HAP-1 (cell line): ENCODE data around the gene CRACR2B.

Experiments used
- DNase-seq, 2 experiments: peaks; one replicate each; pipeline ENCODE4 v3.0.0-alpha.2; 2016 to 2020; ENCODE audit warnings: low spot score in 2 of 2
- H3K27me3 ChIP-seq: fragments of 250-450 bp; sonication (Bioruptor Pico); 2 replicates; pipeline ENCODE4 v1.5.1; 2020; ENCODE audit warnings: low read depth, mild to moderate bottlenecking, moderate library complexity
- H3K36me3 ChIP-seq: fragments of 250-450 bp; sonication (Bioruptor Pico); replicated peaks from 2 replicates; pipeline ENCODE4 v1.5.1; 2020; ENCODE audit warnings: mild to moderate bottlenecking
- H3K4me1 ChIP-seq: fragments of 250-450 bp; sonication (Bioruptor Pico); 2 replicates; pipeline ENCODE4 v1.5.1; 2020; ENCODE audit warnings: mild to moderate bottlenecking
- H3K4me3 ChIP-seq: fragments of 250-450 bp; sonication (Bioruptor Pico); 2 replicates; pipeline ENCODE4 v1.5.1; 2020; ENCODE audit warnings: mild to moderate bottlenecking, moderate library complexity
- H3K9me3 ChIP-seq: fragments of 250-450 bp; sonication (Bioruptor Pico); 2 replicates; pipeline ENCODE4 v1.5.1; 2020; ENCODE audit warnings: mild to moderate bottlenecking, moderate library complexity
- in situ Hi-C: fragments of 300-500 bp; cut with MboI; formaldehyde crosslinking; loops from 3 replicates; pipeline ENCODE4 v1.14.3; 2020; ENCODE audit warnings: low sequenced_read_pairs, inconsistent platforms, mixed read lengths

CRACR2B gene

GRCh38 chr11:860234-861104 is 32.8 kb downstream of the CRACR2B start:
- H3K27me3 ChIP-seq, result no peaks in the 10 kb centered on the region
- no peaks in the 10 kb centered on the region for H3K9me3 ChIP-seq
- in situ Hi-C loops, result no loop called here
- DNase-seq, result no peak
- peaks cover 23% of the 10 kb centered on the region for H3K4me1 ChIP-seq
- no peak overlapping the region for H3K4me3 ChIP-seq
- H3K36me3 ChIP-seq, result peaks cover 15% of the 10 kb centered on the region

DNA sequence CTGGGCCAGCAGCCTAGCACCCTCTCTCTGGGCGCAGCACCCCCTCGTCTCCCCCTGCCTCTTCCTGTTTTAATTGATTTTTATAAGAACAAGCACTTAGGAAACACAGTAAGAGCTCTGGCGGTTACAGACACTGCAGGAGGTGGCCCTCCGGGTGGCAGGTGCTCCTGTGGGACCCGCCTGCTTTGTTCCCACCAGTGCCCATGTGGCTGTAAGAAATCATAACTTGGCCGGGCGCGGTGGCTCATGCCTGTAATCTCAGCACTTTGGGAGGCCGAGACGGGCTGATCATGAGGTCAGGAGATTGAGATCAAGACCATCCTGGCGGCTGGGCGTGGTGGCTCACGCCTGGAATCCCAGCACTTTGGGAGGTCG is 33.4 kb downstream of the CRACR2B start:
- Histone ChIP-seq H3K36me3 (peaks cover 20% of the 10 kb centered on the region), H3K4me1 (peaks cover 23% of the 10 kb centered on the region), H3K9me3 (no peaks in the 10 kb centered on the region), H3K4me3 (no peak overlapping the region), H3K27me3 (no peaks in the 10 kb centered on the region)
- no peak for DNase-seq
- in situ Hi-C loops, result no loop called here

DNA sequence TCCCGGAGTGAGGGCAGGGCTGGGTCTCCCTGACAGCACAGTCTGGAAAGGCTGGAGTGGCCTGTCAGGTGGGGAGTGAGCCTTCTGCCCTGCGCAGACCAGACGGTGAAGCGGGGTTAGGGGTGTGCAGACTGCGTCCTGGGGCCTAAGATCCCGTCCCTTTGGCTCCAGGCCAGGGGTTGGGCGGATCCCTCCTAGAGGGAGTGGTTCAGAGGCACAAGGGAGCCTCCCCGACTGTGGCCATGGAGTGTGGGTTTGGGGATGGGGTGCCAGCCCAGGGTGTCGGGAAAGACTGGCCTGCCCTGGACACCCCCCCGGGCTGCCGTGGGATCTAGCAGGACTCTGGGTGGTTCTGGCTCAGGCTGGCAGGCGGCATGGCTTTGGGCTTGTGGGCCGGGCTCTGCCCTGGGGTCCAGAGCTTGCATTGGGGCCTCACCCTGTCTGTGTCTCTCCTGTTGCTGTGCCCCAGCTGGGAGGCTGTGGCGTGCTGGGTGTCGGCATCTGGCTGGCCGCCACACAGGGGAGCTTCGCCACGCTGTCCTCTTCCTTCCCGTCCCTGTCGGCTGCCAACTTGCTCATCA is 34.5 kb downstream of the CRACR2B start:
- Histone ChIP-seq H3K36me3 (peaks cover 29% of the 10 kb centered on the region), H3K4me1 (peaks cover 23% of the 10 kb centered on the region), H3K27me3 (no peaks in the 10 kb centered on the region), H3K9me3 (no peaks in the 10 kb centered on the region), H3K4me3 (no peak overlapping the region)
- DNase-seq, result peak in 1 of 2 experiments; percentile 83
- in situ Hi-C loops, result no loop called here

DNA sequence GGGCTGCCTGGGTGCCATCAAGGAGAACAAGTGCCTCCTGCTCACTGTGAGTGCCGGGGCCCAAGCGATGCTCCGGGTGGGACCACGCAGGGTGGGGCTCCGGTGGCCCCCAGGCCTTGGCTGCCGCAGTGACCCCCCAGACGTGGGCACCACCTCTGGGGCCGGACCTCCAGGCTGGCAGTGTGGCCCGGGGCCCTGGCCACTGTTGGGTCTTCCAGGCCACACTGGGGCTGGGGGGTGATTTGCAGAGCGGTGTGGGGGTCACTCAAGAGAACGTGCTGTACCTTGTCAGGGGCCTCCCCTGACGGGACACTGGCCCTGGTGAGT is 34.9 kb downstream of the CRACR2B start:
- Histone ChIP-seq H3K4me3 (no peak overlapping the region), H3K36me3 (peaks cover 29% of the 10 kb centered on the region), H3K9me3 (no peaks in the 10 kb centered on the region), H3K4me1 (peaks cover 23% of the 10 kb centered on the region), H3K27me3 (no peaks in the 10 kb centered on the region)
- in situ Hi-C loops, result no loop called here
- no peak for DNase-seq

DNA sequence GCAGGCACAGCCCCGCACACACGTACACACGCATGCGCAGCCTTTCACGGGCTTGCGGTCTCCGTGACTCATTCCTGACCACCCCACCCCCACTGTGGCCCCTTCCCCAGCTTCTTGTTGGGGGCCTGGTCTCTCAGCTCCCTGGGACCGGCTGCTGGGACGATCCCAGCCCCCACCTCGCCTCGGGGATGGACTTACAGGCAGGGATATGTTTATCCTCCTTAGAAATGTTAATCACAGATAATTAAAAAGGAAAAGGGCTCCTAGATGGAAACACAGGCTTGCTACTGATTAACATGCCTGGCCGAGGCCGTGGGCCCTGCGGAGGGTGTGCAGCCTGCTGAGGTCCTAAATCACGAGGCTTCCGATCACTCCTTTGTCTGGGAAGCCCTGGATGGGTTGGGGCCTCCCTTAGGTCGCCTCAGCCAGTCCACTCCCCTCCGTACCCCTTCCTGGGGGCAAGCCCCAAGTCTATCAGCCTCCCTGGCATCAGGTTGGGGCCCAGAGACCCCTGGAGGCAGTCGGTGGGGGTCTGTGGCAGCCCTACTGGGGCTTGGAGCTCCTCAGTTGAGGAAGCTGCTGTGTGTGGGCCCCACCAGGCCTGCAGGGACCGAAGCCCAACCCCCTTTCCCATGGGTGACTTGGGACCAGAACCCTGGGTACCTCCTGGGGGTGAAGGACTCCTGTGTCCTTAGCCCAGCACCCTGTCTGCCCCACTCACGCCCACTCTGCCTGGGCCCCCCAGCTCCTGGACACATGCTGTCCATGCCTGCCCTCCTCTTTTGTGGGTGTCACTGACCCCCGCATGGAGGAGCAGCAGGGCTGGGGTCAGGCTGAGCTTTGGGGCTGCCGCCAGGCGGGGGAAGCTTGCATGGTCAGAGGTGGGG is 35.5 kb downstream of the CRACR2B start:
- Histone ChIP-seq H3K9me3 (no peaks in the 10 kb centered on the region), H3K4me3 (no peak overlapping the region), H3K36me3 (peaks cover 29% of the 10 kb centered on the region), H3K27me3 (no peaks in the 10 kb centered on the region), H3K4me1 (peaks cover 23% of the 10 kb centered on the region)
- DNase-seq, result peak; percentile 88 to 92
- in situ Hi-C loops, result no loop called here

- in situ Hi-C loops, result no loop called here
- peaks cover 34% of the 10 kb centered on the region for H3K36me3 ChIP-seq
- no peak for DNase-seq
- H3K4me3 ChIP-seq, result no peak overlapping the region
- peaks cover 23% of the 10 kb centered on the region for H3K4me1 ChIP-seq
- no peaks in the 10 kb centered on the region for H3K9me3 ChIP-seq
- no peaks in the 10 kb centered on the region for H3K27me3 ChIP-seq
Measured at GRCh38 chr11:863910-864827, 36.5 kb downstream of the CRACR2B start.

GRCh38 chr11:864898-865297 is 37.2 kb downstream of the CRACR2B start:
- no peak for DNase-seq
- H3K9me3 ChIP-seq, result no peaks in the 10 kb centered on the region
- H3K4me1 ChIP-seq, result peaks cover 23% of the 10 kb centered on the region
- no peaks in the 10 kb centered on the region for H3K27me3 ChIP-seq
- no peak overlapping the region for H3K4me3 ChIP-seq
- H3K36me3 ChIP-seq, result peaks cover 35% of the 10 kb centered on the region
- in situ Hi-C loops, result no loop called here

GRCh38 chr11:865462-866430 is 38.0 kb downstream of the CRACR2B start:
- peaks cover 23% of the 10 kb centered on the region for H3K4me1 ChIP-seq
- no peak overlapping the region for H3K4me3 ChIP-seq
- H3K27me3 ChIP-seq, result no peaks in the 10 kb centered on the region
- DNase-seq, result no peak
- peaks cover 35% of the 10 kb centered on the region for H3K36me3 ChIP-seq
- in situ Hi-C loops, result no loop called here
- H3K9me3 ChIP-seq, result no peaks in the 10 kb centered on the region

- H3K27me3 ChIP-seq, result no peaks in the 10 kb centered on the region
- DNase-seq, result no peak
- no peak overlapping the region for H3K4me3 ChIP-seq
- H3K9me3 ChIP-seq, result no peaks in the 10 kb centered on the region
- in situ Hi-C loops, result no loop called here
- H3K36me3 ChIP-seq, result peaks cover 35% of the 10 kb centered on the region
- peaks cover 23% of the 10 kb centered on the region for H3K4me1 ChIP-seq
Measured at GRCh38 chr11:866481-866880, 38.8 kb downstream of the CRACR2B start.

- H3K36me3 ChIP-seq, result peaks cover 35% of the 10 kb centered on the region
- H3K4me1 ChIP-seq, result peaks cover 12% of the 10 kb centered on the region
- no peaks in the 10 kb centered on the region for H3K9me3 ChIP-seq
- H3K4me3 ChIP-seq, result no peak overlapping the region
- DNase-seq, result no peak
- no peaks in the 10 kb centered on the region for H3K27me3 ChIP-seq
- in situ Hi-C loops, result no loop called here
Measured at GRCh38 chr11:867856-868358, 40.2 kb downstream of the CRACR2B start.

GRCh38 chr11:868394-868793 is 40.7 kb downstream of the CRACR2B start:
- H3K27me3 ChIP-seq, result no peaks in the 10 kb centered on the region
- in situ Hi-C loops, result no loop called here
- H3K4me3 ChIP-seq, result no peak overlapping the region
- H3K36me3 ChIP-seq, result peaks cover 33% of the 10 kb centered on the region
- no peak for DNase-seq
- H3K4me1 ChIP-seq, result peaks cover 7% of the 10 kb centered on the region
- H3K9me3 ChIP-seq, result no peaks in the 10 kb centered on the region

GRCh38 chr11:868802-869201 is 41.1 kb downstream of the CRACR2B start:
- no peak for DNase-seq
- peaks cover 3% of the 10 kb centered on the region; the same call in 1 of the 2 replicates for H3K4me1 ChIP-seq
- no peaks in the 10 kb centered on the region for H3K27me3 ChIP-seq
- no peak overlapping the region for H3K4me3 ChIP-seq
- H3K36me3 ChIP-seq, result peaks cover 29% of the 10 kb centered on the region
- no peaks in the 10 kb centered on the region for H3K9me3 ChIP-seq
- in situ Hi-C loops, result no loop called here
